ENCODE results near the gene PRSS36.
"Not testable (repeated sequence)": the region's sequence is repeated elsewhere in the genome, so short reads cannot be mapped to it uniquely, and the experiment has no call there.

Gene PRSS36

DNA sequence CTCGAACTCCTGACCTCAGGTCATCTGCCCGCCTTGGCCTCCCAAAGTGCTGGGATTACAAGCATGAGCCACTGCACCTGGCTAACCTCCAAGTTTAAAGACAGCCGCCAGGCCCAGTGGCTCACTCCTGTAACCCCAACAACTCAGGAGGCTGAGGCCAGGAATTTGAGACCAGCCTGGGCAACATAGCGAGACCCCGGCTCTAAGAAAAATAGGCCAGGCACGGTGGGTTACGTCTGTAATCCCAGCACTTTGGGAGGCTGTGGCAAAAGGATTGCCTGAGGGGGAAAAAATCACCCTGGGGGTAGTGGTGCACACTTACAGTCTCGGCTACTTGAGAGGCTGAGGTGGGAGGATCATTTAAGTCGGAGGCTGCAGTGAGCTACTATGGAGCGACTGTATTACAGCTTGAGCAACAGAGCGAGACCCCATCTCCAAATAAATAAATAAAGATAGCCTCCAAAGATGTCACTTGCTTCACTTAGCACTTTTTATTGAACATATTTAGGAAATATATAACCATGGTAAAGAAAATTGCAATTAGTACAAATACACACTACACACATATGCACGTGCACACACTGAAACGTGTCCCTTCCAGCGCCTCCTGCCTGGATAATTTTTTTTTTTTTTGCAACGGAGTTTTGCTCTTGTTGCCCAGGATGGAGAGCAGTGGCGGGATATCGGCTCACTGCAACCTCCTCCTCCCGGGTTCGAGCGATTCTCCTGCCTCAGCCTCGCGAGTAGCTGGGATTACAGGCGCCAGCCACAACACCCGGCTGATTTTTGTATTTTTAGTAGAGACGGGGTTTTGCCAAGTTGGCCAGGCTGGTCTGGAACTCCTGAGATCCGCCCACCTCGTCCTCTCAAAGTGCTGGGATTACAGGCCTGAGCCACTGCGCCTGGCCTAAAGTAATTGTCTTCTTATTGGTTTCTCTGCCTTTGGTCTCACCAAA, 43.1 kb downstream of the PRSS36 start:
- no peak for DNase-seq (ENCODE audit: low read depth in 2 of 2, low spot score in 1 of 2)

DNA sequence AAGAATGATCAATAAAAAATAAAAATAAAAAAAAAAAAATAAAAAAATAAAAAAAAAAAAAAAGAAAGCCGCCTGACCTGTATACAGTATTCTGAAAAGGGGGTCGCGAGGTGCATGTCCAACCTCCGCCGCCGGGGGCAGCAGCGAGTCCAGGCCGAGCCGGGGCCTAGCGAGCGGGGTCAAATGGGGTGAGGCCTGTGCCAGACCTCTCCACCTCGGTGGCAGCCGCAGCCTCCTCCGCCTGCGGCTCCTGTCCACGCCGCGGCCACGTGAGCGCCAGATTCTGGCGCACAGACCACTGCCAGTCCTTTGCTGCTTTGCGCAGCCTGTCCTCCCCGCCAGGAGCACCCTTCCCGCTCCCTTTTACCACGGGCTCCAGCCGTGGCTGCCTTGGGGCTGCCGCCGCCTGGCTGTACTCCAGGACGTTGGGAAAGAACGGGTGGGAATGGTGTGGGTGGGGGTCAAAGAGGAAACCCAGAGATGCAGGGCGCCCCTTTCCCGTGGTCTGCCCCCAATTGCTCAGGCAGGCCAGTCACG, 44.1 kb downstream of the PRSS36 start:
- DNase-seq (ENCODE audit: low read depth in 2 of 2, low spot score in 1 of 2) = peak; percentile 58 to 70

GRCh38 chr16:31100876-31101641, 48.8 kb downstream of the PRSS36 start:
- DNase-seq (ENCODE audit: low read depth in 2 of 2, low spot score in 1 of 2) = not testable (repeated sequence)

- no peak for DNase-seq (ENCODE audit: low read depth in 2 of 2, low spot score in 1 of 2)
These were observed 49.8 kb downstream of the PRSS36 start for GRCh38 chr16:31099860-31100638.

DNA sequence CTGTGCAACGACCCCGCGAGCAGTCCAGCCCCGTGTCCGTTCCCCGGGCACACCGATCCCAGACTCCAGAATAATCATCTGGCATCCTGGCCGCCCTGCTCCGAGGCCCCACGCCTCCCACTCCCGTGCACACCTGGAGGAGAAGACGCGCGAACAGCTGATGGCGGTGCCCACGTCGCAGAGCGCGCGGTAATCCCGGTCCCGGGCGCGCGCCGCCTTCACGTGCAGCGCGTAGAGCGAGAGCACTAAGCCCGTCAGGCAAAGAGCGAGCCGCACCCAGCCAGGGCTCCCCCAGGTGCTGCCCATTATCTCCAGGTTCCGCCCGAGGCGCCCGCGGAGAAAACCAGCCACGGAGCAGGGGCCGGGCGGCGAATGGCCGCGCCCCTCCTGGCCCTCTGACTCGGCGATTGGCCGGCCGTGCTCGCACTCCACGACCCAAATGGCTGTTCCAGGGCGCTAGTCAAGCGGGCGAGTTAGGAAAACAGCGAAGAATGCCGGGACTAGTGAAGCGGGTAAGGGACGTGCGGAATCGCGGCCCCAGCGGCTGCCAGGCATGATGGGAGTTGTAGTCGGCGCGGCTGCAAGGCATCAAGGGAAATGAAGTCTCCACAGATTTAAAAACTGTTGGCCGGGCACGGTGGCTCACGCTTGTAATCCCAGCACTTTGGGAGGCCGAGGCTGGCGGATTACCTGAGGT, 55.3 kb downstream of the PRSS36 start, which contains the start of gene VKORC1:
Gene VKORC1, minus strand, starts transcription at position 374 of the 697 bp plus-strand sequence. Its CDS starts 68 bp downstream, at position 306.
- DNase-seq (ENCODE audit: low read depth in 2 of 2, low spot score in 1 of 2) = peak; percentile 59 to 68

GRCh38 chr16:31094088-31094423, 55.8 kb downstream of the PRSS36 start:
- DNase-seq (ENCODE audit: low read depth in 2 of 2, low spot score in 1 of 2) = no peak

GRCh38 chr16:31093132-31093703, 56.6 kb downstream of the PRSS36 start:
- DNase-seq (ENCODE audit: low read depth in 2 of 2, low spot score in 1 of 2) = no peak

- no peak for DNase-seq (ENCODE audit: low read depth in 2 of 2, low spot score in 1 of 2)
These were observed 57.5 kb downstream of the PRSS36 start for GRCh38 chr16:31092330-31092729.

DNA sequence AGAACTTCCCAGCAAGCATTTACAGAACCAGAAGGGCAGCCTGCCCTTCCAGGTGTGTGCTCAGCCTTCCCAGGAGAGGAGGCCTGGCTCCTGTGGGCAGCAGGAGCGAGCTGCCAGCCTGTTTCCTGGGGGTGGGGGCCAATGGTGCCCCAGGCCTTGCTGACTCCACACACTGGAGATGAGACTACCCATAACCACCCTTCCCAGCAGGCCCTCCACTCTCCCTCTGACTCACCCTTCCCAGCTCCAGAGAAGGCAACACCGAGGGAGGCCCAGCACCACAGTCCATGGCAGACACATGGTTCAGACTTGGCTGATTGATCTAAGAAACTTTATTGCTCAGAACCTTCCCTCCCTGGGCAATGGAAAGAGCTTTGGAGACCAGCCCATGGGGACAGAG, 59.3 kb downstream of the PRSS36 start:
- DNase-seq (ENCODE audit: low read depth in 2 of 2, low spot score in 1 of 2) = no peak

DNA sequence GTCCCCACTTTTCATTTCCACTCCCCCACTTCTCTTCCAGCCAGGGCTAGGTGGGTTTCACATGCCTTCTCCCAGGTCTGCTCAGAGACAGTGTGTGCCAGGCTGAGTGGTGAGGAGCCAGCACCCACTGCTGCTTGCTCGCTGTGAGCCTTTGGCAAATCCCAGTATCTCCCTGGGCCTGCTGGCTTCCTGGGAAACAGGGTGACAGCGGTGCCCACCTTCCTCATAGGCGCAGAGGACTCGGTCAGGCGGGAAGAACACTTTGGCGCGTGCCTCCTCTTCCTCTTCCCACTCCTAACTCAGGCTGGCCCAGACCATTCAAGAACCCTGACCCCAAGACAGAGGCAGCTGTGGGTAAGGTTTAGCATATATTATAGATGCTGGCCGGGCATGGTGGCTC, 60.7 kb downstream of the PRSS36 start:
- DNase-seq (ENCODE audit: low read depth in 2 of 2, low spot score in 1 of 2) = no peak
